GM12878 (cell line): Measurements from ENCODE around the gene TTC31.

Experiments
- ELK1 ChIP-seq: IDR thresholded peaks from 2 replicates; pipeline ENCODE4 v1.6.1; 2012; ENCODE audit warnings: low read depth, low read length, improper control_type of control experiment
- EZH2 ChIP-seq: IDR thresholded peaks from 2 replicates; pipeline ENCODE4 v1.6.1; 2012; ENCODE audit warnings: low read depth, mild to moderate bottlenecking, control low read depth, inconsistent platforms, low read length, borderline replicate concordance; ENCODE audit not compliant: control insufficient read depth
- FOXM1 ChIP-seq: IDR thresholded peaks from 2 replicates; pipeline ENCODE4 v1.6.1; 2012; ENCODE audit warnings: low read depth, mild to moderate bottlenecking, inconsistent platforms, low read length, moderate library complexity
- JUND ChIP-seq: IDR thresholded peaks from 2 replicates; pipeline ENCODE4 v1.6.1; 2012; ENCODE audit warnings: low read depth, mild to moderate bottlenecking, low read length, improper control_type of control experiment, moderate library complexity
- MEF2A ChIP-seq: IDR thresholded peaks from 2 replicates; pipeline ENCODE4 v1.6.1; 2011; ENCODE audit warnings: low read depth, mild to moderate bottlenecking, low read length, moderate library complexity; ENCODE audit not compliant: insufficient read depth
- POLR2A ChIP-seq: IDR thresholded peaks from 2 replicates; pipeline ENCODE4 v1.6.1; 2011; ENCODE audit warnings: low read depth, mild to moderate bottlenecking, low read length
- POLR2AphosphoS2 ChIP-seq: IDR thresholded peaks from 2 replicates; pipeline ENCODE4 v1.6.1; 2011; ENCODE audit warnings: low read depth, mild to moderate bottlenecking, low read length, improper control_type of control experiment, moderate library complexity
- RCOR1 ChIP-seq: conservative IDR thresholded peaks from 2 replicates; pipeline ENCODE4 v1.6.1; 2012; ENCODE audit warnings: low read depth, low read length, improper control_type of control experiment
- SIN3A ChIP-seq: IDR thresholded peaks from 2 replicates; pipeline ENCODE4 v1.6.1; 2012; ENCODE audit warnings: low read depth, low read length, improper control_type of control experiment
- SRF ChIP-seq, 2 experiments: IDR thresholded peaks; 2 replicates each; pipeline ENCODE4 v1.6.1; 2011; ENCODE audit warnings: low read depth in 2 of 2, low read length in 2 of 2, mild to moderate bottlenecking in 1 of 2, moderate library complexity in 1 of 2
- TF ChIP-seq, protein P1 (sequence below), 3 experiments: IDR thresholded peaks in 2 of 3; conservative IDR thresholded peaks in 1 of 3; 2 replicates each; pipeline ENCODE4 v1.5.1; 2011; ENCODE audit warnings: low read depth in 3 of 3, low read length in 3 of 3, mild to moderate bottlenecking in 3 of 3, control low read depth in 2 of 3, moderate library complexity in 2 of 3, inconsistent platforms in 1 of 3, mixed read lengths in 1 of 3; ENCODE audit not compliant: control insufficient read depth in 2 of 3, insufficient read depth in 1 of 3; ENCODE audit errors: extremely low read depth in 1 of 3
- TF ChIP-seq, protein P2 (sequence below): fragments of 450-650 bp; IDR thresholded peaks from 2 replicates; pipeline ENCODE4 v1.6.1; 2018; ENCODE audit warnings: borderline replicate concordance, mild to moderate bottlenecking; ENCODE audit not compliant: partially characterized antibody

DNA sequence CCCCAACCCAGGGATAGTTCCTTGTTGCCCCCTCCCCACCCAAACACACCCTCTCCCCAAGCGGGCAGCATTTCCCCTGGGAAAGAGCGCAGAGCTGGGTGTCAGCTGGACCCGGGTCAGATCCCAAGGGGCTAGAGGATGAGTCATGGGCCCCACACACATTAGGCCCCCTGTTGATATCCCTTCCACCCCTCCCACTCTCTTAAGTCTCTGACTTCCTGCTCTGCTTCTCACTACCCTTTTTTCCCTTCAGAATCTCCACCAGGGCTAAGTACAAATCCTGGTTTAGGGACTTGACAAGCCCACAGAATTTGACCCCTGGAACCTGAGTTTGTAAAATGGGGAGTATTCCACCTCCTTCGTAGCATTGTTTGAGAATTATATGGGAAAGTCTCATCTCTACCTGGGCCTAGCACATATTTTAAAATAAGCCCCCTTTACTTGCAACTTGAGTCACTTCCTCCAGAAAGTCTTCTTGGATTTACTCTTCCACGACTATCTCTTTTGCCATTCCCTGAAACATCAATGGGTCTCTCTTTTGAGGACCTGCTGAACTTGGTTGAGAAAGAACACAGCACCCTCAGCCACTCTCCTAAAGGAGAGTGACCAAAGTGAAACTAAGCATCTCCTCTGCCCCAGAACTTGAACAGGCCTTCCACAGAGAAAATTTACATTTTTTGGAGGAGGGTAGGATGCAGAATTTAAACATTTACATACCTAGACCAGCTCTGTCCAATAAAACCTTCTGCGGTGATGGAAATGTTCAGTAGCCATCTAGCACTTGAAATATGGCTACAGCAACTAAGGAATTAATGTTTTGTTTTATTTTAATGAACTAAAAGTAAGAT, 45.8 kb upstream of the TTC31 start:
- TF ChIP-seq POLR2A (no peak), ELK1 (no peak), POLR2AphosphoS2 (no peak), SIN3A (no peak), FOXM1 (no peak), EZH2 (no peak), MEF2A (no peak), SRF (IDR thresholded peaks at IDR 0.05; ENCODE audit: low read depth in 2 of 2, low read length in 2 of 2) (no peak), RCOR1 (no peak), JUND (no peak)
- TF ChIP-seq, protein P1, sequence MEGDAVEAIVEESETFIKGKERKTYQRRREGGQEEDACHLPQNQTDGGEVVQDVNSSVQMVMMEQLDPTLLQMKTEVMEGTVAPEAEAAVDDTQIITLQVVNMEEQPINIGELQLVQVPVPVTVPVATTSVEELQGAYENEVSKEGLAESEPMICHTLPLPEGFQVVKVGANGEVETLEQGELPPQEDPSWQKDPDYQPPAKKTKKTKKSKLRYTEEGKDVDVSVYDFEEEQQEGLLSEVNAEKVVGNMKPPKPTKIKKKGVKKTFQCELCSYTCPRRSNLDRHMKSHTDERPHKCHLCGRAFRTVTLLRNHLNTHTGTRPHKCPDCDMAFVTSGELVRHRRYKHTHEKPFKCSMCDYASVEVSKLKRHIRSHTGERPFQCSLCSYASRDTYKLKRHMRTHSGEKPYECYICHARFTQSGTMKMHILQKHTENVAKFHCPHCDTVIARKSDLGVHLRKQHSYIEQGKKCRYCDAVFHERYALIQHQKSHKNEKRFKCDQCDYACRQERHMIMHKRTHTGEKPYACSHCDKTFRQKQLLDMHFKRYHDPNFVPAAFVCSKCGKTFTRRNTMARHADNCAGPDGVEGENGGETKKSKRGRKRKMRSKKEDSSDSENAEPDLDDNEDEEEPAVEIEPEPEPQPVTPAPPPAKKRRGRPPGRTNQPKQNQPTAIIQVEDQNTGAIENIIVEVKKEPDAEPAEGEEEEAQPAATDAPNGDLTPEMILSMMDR (IDR thresholded peaks at IDR 0.05 in 2 of 3, conservative IDR thresholded peaks at IDR 0.05 in 1 of 3; ENCODE audit: control insufficient read depth in 2 of 3, extremely low read depth in 1 of 3, insufficient read depth in 1 of 3, low read depth in 3 of 3, low read length in 3 of 3), result no peak
- TF ChIP-seq, protein P2, sequence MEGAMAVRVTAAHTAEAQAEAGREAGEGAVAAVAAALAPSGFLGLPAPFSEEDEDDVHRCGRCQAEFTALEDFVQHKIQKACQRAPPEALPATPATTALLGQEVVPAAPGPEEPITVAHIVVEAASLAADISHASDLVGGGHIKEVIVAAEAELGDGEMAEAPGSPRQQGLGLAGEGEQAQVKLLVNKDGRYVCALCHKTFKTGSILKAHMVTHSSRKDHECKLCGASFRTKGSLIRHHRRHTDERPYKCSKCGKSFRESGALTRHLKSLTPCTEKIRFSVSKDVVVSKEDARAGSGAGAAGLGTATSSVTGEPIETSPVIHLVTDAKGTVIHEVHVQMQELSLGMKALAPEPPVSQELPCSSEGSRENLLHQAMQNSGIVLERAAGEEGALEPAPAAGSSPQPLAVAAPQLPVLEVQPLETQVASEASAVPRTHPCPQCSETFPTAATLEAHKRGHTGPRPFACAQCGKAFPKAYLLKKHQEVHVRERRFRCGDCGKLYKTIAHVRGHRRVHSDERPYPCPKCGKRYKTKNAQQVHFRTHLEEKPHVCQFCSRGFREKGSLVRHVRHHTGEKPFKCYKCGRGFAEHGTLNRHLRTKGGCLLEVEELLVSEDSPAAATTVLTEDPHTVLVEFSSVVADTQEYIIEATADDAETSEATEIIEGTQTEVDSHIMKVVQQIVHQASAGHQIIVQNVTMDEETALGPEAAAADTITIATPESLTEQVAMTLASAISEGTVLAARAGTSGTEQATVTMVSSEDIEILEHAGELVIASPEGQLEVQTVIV, result no peak
